IMR-90 (cell line): ENCODE measurements around the gene DAPK3. TPM values are rescaled to one million over a fixed set of nuclear protein-coding genes. Genes with fewer than 3 reads are reported as not detected.

Experiments used
- ATAC-seq: fragments of 200-7000 bp; cut with Tn5 transposase; 2 replicates; pipeline ENCODE4 v1.9.1; 2020; ENCODE audit warnings: low read depth, mild to moderate bottlenecking, moderate library complexity
- BruUV-seq: library from RNA; stranded (reverse); fragments of 400-500 nt; replicated peaks from 2 replicates; lab custom pipeline; 2021; lab: Mats Ljungman, UMichigan
- CTCF ChIA-PET: fragments of 300-600 bp; formaldehyde crosslinking; extraction: SDS; loops from one replicate; lab custom pipeline; 2021; ENCODE audit warnings: antibody characterized with exemption; lab: Yijun Ruan, JAX
- POLR2A ChIA-PET: fragments of 300-600 bp; sonication (Branson Sonifier 250); formaldehyde crosslinking; loops from one replicate; lab custom pipeline; 2022; ENCODE audit warnings: antibody characterized with exemption; ENCODE audit not compliant: unreplicated experiment; lab: Charles Lee
- DNase-seq: peaks from one replicate; pipeline ENCODE4 v3.0.0; 2013
- H2AFZ ChIP-seq: replicated peaks from 2 replicates; pipeline ENCODE3; 2013; ENCODE audit warnings: low read length, mild to moderate bottlenecking; ENCODE audit not compliant: poor library complexity
- H2AK5ac ChIP-seq: 2 replicates; pipeline ENCODE4 v1.6.1; 2013; ENCODE audit warnings: low read depth, low read length, inconsistent platforms
- H2AK9ac ChIP-seq: replicated peaks from 2 replicates; pipeline ENCODE3; 2013; ENCODE audit warnings: mild to moderate bottlenecking, low read depth, low read length, moderate library complexity; ENCODE audit not compliant: poor library complexity
- H2BK120ac ChIP-seq: 2 replicates; pipeline ENCODE4 v1.6.1; 2013; ENCODE audit warnings: low read depth, low read length, inconsistent platforms
- H2BK15ac ChIP-seq: 3 replicates; pipeline ENCODE4 v1.6.1; 2013; ENCODE audit warnings: low read depth, low read length, inconsistent platforms
- H2BK20ac ChIP-seq: 2 replicates; pipeline ENCODE4 v1.6.1; 2013; ENCODE audit warnings: low read depth, mild to moderate bottlenecking, inconsistent platforms, low read length, moderate library complexity
- H2BK5ac ChIP-seq: 2 replicates; pipeline ENCODE4 v1.6.1; 2013; ENCODE audit warnings: mild to moderate bottlenecking, low read depth, low read length, inconsistent platforms; ENCODE audit not compliant: poor library complexity, severe bottlenecking
- H3K14ac ChIP-seq: replicated peaks from 2 replicates; pipeline ENCODE4 v1.6.1; 2013; ENCODE audit warnings: low read depth, low read length, inconsistent platforms
- H3K18ac ChIP-seq: 2 replicates; pipeline ENCODE4 v1.6.1; 2013; ENCODE audit warnings: low read depth, low read length, control low read depth
- H3K23ac ChIP-seq: 2 replicates; pipeline ENCODE4 v1.6.1; 2013; ENCODE audit warnings: low read depth, low read length, inconsistent platforms
- H3K27ac ChIP-seq: 2 replicates; pipeline ENCODE4 v1.5.1; 2013; ENCODE audit warnings: mild to moderate bottlenecking, control low read depth, low read length; ENCODE audit not compliant: insufficient read depth
- H3K27me3 ChIP-seq: 2 replicates; pipeline ENCODE4 v1.6.1; 2013; ENCODE audit warnings: low read length; ENCODE audit not compliant: control insufficient read depth, insufficient read depth
- H3K36me3 ChIP-seq: 2 replicates; pipeline ENCODE4 v1.6.1; 2013; ENCODE audit warnings: low read length, mixed read lengths; ENCODE audit not compliant: control insufficient read depth, insufficient read depth
- H3K4ac ChIP-seq: 2 replicates; pipeline ENCODE4 v1.6.1; 2013; ENCODE audit warnings: low read depth, low read length, inconsistent platforms
- H3K4me1 ChIP-seq: 2 replicates; pipeline ENCODE4 v1.6.1; 2013; ENCODE audit warnings: low read length, mixed read lengths; ENCODE audit not compliant: control insufficient read depth, insufficient read depth
- H3K4me2 ChIP-seq: 2 replicates; pipeline ENCODE4 v1.6.1; 2013; ENCODE audit warnings: low read depth, mild to moderate bottlenecking, control low read depth, low read length, moderate library complexity
- H3K4me3 ChIP-seq: 2 replicates; pipeline ENCODE4 v1.5.1; 2013; ENCODE audit warnings: low read depth, mild to moderate bottlenecking, control low read depth, low read length, moderate library complexity; ENCODE audit not compliant: insufficient read depth
- H3K56ac ChIP-seq: 2 replicates; pipeline ENCODE4 v1.6.1; 2013; ENCODE audit warnings: low read length, inconsistent platforms; ENCODE audit not compliant: insufficient read depth; ENCODE audit errors: extremely low read depth
- H3K79me1 ChIP-seq, 2 experiments: 2 replicates each; pipeline ENCODE4 v1.6.1; 2013; ENCODE audit warnings: low read length in 2 of 2, inconsistent platforms in 1 of 2, low read depth in 1 of 2
- H3K9ac ChIP-seq: 2 replicates; pipeline ENCODE4 v1.6.1; 2013; ENCODE audit warnings: low read depth, low read length, control low read depth
- H3K9me1 ChIP-seq: 2 replicates; pipeline ENCODE4 v1.6.1; 2013; ENCODE audit warnings: low read length, inconsistent platforms; ENCODE audit not compliant: insufficient read depth
- H3K9me3 ChIP-seq: 2 replicates; pipeline ENCODE4 v1.6.1; 2013; ENCODE audit warnings: low read length; ENCODE audit not compliant: control insufficient read depth, insufficient read depth
- H4K20me1 ChIP-seq: 2 replicates; pipeline ENCODE4 v1.6.1; 2013; ENCODE audit warnings: low read length, inconsistent platforms; ENCODE audit not compliant: insufficient read depth
- H4K5ac ChIP-seq: 2 replicates; pipeline ENCODE4 v1.6.1; 2013; ENCODE audit warnings: mild to moderate bottlenecking, low read depth, low read length, control low read depth
- H4K8ac ChIP-seq, 2 experiments: 2 replicates each; pipeline ENCODE4 v1.6.1; 2013; ENCODE audit warnings: low read depth in 2 of 2, low read length in 2 of 2, control low read depth in 1 of 2, inconsistent platforms in 1 of 2
- H4K91ac ChIP-seq: 2 replicates; pipeline ENCODE4 v1.6.1; 2013; ENCODE audit warnings: low read depth, low read length, inconsistent platforms; ENCODE audit not compliant: insufficient read depth
- BHLHE40 ChIP-seq: fragments of 150-350 bp; IDR thresholded peaks from 2 replicates; pipeline ENCODE4 v1.6.1; 2016; ENCODE audit warnings: mild to moderate bottlenecking, low read depth, low read length
- CEBPB ChIP-seq: IDR thresholded peaks from 2 replicates; pipeline ENCODE4 v1.6.1; 2012; ENCODE audit warnings: low read depth, low read length, improper control_type of control experiment
- CHD1 ChIP-seq: IDR thresholded peaks from 2 replicates; pipeline ENCODE4 v1.6.1; 2012; ENCODE audit warnings: low read depth, low read length, improper control_type of control experiment
- FOS ChIP-seq: fragments of 150-350 bp; IDR thresholded peaks from 2 replicates; pipeline ENCODE4 v1.6.1; 2016; ENCODE audit warnings: low read depth, low read length
- MAFK ChIP-seq: IDR thresholded peaks from 2 replicates; pipeline ENCODE4 v1.6.1; 2012; ENCODE audit warnings: low read depth, low read length, improper control_type of control experiment
- MAZ ChIP-seq: IDR thresholded peaks from 2 replicates; pipeline ENCODE4 v1.6.1; 2012; ENCODE audit warnings: low read depth, mild to moderate bottlenecking, low read length, improper control_type of control experiment, moderate library complexity, borderline replicate concordance
- MXI1 ChIP-seq: IDR thresholded peaks from 2 replicates; pipeline ENCODE4 v1.6.1; 2012; ENCODE audit warnings: low read depth, mild to moderate bottlenecking, low read length, moderate library complexity, borderline replicate concordance
- NFE2L2 ChIP-seq: fragments of 150-350 bp; IDR thresholded peaks from 2 replicates; pipeline ENCODE4 v1.6.1; 2016; ENCODE audit warnings: low read depth, mild to moderate bottlenecking, low read length
- POLR2A ChIP-seq: IDR thresholded peaks from 2 replicates; pipeline ENCODE4 v1.6.1; 2012; ENCODE audit warnings: mild to moderate bottlenecking, low read depth, low read length
- RAD21 ChIP-seq: IDR thresholded peaks from 2 replicates; pipeline ENCODE4 v1.6.1; 2012; ENCODE audit warnings: low read length, improper control_type of control experiment
- RCOR1 ChIP-seq: IDR thresholded peaks from 2 replicates; pipeline ENCODE4 v1.6.1; 2012; ENCODE audit warnings: mild to moderate bottlenecking, low read length, improper control_type of control experiment; ENCODE audit not compliant: insufficient replicate concordance
- RFX5 ChIP-seq: IDR thresholded peaks from 2 replicates; pipeline ENCODE4 v1.8.0; 2012; ENCODE audit warnings: low read depth, mild to moderate bottlenecking, low read length, moderate library complexity
- SMC3 ChIP-seq: fragments of 150-350 bp; IDR thresholded peaks from 2 replicates; pipeline ENCODE4 v1.6.1; 2016; ENCODE audit warnings: low read depth, mild to moderate bottlenecking, antibody characterized with exemption, low read length, moderate library complexity
- WGBS, 2 experiments: methylation state at CpG; one replicate each; pipeline versions ENCODE4 v1.1.5 to v1.1.7; 2013; ENCODE audit warnings: missing lambda C conversion rate in 2 of 2; ENCODE audit not compliant: insufficient read length in 1 of 2; ENCODE audit errors: extremely low coverage in 2 of 2; 5-methylcytosine and 5-hydroxymethylcytosine counted together
- dilution Hi-C: fragments of 300-500 bp; cut with HindIII; formaldehyde crosslinking; loops from one replicate; pipeline ENCODE4 v1.14.3; 2018; ENCODE audit warnings: low sequenced_read_pairs; ENCODE audit not compliant: unreplicated experiment
- in situ Hi-C: fragments of 300-500 bp; cut with MboI; formaldehyde crosslinking; loops from 3 replicates; pipeline ENCODE4 v1.14.3; 2019; ENCODE audit warnings: low sequenced_read_pairs, inconsistent platforms, mixed read lengths
- intact Hi-C: fragments of 100-400 bp; cut with micrococcal nuclease; formaldehyde crosslinking; loops from 2 replicates; pipeline ENCODE4 v1.10.0; 2022
- polyA plus RNA-seq, 3 experiments: library from polyadenylated mRNA; depleted of rRNA; stranded (reverse); fragments of >200 nt; gene quantifications; 2 replicates each; pipeline ENCODE4 v1.2.3, GENCODE V29; 2012; ENCODE audit warnings: low replicate concordance in 1 of 3
- total RNA-seq: library from RNA; depleted of rRNA; stranded (reverse); fragments of >200 nt; gene quantifications from 2 replicates; pipeline ENCODE4 v1.2.3, GENCODE V29; 2012
- TF ChIP-seq, protein P1 (sequence below): conservative IDR thresholded peaks from 2 replicates; pipeline ENCODE4 v1.5.1; 2012; ENCODE audit warnings: mild to moderate bottlenecking, low read depth, low read length, improper control_type of control experiment
- TF ChIP-seq, protein P2 (sequence below): fragments of 150-350 bp; IDR thresholded peaks from 2 replicates; pipeline ENCODE4 v1.6.1; 2017; ENCODE audit warnings: mild to moderate bottlenecking, antibody characterized with exemption, low read length, low read depth
- TF ChIP-seq, protein P3 (sequence below): fragments of 150-350 bp; IDR thresholded peaks from 2 replicates; pipeline ENCODE4 v1.6.1; 2016; ENCODE audit warnings: low read depth, mild to moderate bottlenecking, low read length, moderate library complexity, borderline replicate concordance

The DAPK3 gene
- total and polyA plus RNA-seq, 2 of the 4 experiments (the other 2 are of a cell fraction): 145 to 188 TPM

DNA sequence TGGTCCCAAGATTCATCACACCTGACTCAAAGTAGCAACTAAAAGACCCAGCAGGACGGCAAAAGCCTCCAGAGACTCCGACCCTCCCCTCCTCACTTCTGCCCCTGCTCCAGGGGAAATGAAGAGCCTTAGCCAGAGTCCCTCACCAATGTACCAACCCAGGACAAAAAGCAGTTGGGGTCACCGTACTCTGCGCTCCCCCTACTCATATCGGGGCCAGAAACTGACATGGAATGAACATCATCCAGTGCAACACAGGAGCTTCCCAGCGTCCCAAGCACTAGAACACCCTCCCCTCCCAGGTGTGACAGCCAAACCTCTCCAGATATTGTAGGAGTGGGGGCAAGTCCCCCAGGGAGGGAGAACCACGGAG lies 12.6 kb upstream of the DAPK3 start:
- Histone ChIP-seq H3K9me1 (0 out of 2 replicates have a peak, but pooled peaks cover 7% of the 10 kb centered on the region), H3K9ac (peak overlapping the region; percentile 98), H3K4me1 (peaks cover 13% of the 10 kb centered on the region), H3K9me3 (no peaks in the 10 kb centered on the region), H2AK9ac (peak overlapping the region; percentile 4), H3K4ac (no peak overlapping the region), H3K27me3 (no peaks in the 10 kb centered on the region), H2BK5ac (no peak overlapping the region), H4K5ac (no peak overlapping the region), H3K56ac (no peak overlapping the region), H4K8ac (no peak overlapping the region), H4K20me1 (peaks cover 67% of the 10 kb centered on the region), H4K91ac (no peak overlapping the region), H2BK120ac (no peak overlapping the region), H2BK20ac (no peak overlapping the region), H3K23ac (peak overlapping the region; percentile 98; the same call in 1 of the 2 replicates), H2AK5ac (peak overlapping the region; percentile 77; the same call in 1 of the 2 replicates), H3K79me1 (peaks cover 5 to 69% of the 10 kb centered on the region in 2 experiments; a peak in 3 of 4 replicates), H3K14ac (peak overlapping the region; percentile 98; the same call in 1 of the 2 replicates), H2AFZ (no peak overlapping the region), H3K4me3 (peak overlapping the region; percentile 79), H2BK15ac (no peak overlapping the region), H3K4me2 (peak overlapping the region; percentile 94), H3K36me3 (peaks cover 58% of the 10 kb centered on the region), H3K18ac (no peak overlapping the region), H3K27ac (peak overlapping the region; percentile 93; the same call in 1 of the 2 replicates)
- intact Hi-C loops: no loop called here
- CTCF ChIA-PET: interaction anchor here (0.8 kb wide), 1 partner anchor 9 kb away, joined by 7 read pairs; no protein-coding TSS in a partner anchor
- DNase-seq (no peak), ATAC-seq (no peak)
- dilution Hi-C loops: no loop called here
- in situ Hi-C loops: no loop called here
- BruUV-seq: no TSS peak
- TF ChIP-seq SMC3: no peak
- no peak for TF ChIP-seq RAD21
- TF ChIP-seq, protein P1, sequence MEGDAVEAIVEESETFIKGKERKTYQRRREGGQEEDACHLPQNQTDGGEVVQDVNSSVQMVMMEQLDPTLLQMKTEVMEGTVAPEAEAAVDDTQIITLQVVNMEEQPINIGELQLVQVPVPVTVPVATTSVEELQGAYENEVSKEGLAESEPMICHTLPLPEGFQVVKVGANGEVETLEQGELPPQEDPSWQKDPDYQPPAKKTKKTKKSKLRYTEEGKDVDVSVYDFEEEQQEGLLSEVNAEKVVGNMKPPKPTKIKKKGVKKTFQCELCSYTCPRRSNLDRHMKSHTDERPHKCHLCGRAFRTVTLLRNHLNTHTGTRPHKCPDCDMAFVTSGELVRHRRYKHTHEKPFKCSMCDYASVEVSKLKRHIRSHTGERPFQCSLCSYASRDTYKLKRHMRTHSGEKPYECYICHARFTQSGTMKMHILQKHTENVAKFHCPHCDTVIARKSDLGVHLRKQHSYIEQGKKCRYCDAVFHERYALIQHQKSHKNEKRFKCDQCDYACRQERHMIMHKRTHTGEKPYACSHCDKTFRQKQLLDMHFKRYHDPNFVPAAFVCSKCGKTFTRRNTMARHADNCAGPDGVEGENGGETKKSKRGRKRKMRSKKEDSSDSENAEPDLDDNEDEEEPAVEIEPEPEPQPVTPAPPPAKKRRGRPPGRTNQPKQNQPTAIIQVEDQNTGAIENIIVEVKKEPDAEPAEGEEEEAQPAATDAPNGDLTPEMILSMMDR: no peak
- no peak for TF ChIP-seq CHD1
- no peak for TF ChIP-seq MAZ
- no peak for TF ChIP-seq MAFK
- TF ChIP-seq RCOR1: no peak
- TF ChIP-seq, protein P2, sequence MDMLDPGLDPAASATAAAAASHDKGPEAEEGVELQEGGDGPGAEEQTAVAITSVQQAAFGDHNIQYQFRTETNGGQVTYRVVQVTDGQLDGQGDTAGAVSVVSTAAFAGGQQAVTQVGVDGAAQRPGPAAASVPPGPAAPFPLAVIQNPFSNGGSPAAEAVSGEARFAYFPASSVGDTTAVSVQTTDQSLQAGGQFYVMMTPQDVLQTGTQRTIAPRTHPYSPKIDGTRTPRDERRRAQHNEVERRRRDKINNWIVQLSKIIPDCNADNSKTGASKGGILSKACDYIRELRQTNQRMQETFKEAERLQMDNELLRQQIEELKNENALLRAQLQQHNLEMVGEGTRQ: no peak
- TF ChIP-seq, protein P3, sequence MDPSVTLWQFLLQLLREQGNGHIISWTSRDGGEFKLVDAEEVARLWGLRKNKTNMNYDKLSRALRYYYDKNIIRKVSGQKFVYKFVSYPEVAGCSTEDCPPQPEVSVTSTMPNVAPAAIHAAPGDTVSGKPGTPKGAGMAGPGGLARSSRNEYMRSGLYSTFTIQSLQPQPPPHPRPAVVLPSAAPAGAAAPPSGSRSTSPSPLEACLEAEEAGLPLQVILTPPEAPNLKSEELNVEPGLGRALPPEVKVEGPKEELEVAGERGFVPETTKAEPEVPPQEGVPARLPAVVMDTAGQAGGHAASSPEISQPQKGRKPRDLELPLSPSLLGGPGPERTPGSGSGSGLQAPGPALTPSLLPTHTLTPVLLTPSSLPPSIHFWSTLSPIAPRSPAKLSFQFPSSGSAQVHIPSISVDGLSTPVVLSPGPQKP: no peak
- TF ChIP-seq NFE2L2: no peak
- TF ChIP-seq FOS: no peak
- no peak for TF ChIP-seq CEBPB
- no peak for TF ChIP-seq RFX5
- no peak; the same call in 1 of the 2 replicates for TF ChIP-seq POLR2A
- TF ChIP-seq BHLHE40: no peak
- TF ChIP-seq MXI1: no peak
- POLR2A ChIA-PET: interaction anchor here (1.0 kb wide), 1 partner anchor 14 kb away, joined by 3 read pairs; no protein-coding TSS in a partner anchor
- 33% methylated on average over 1 of the region's 7 CpGs; no CpG with 5 or more reads in 1 of the 2 experiments for WGBS, 2 experiments
